Panc1 (cell line): ENCODE data around the gene GPX3. TPM values are rescaled to one million over a fixed set of nuclear protein-coding genes. Genes with fewer than 3 reads are reported as not detected.

Experiments used
- ATAC-seq: fragments of 200-7000 bp; cut with Tn5 transposase; 2 replicates; pipeline ENCODE4 v1.9.1; 2020; ENCODE audit warnings: mild to moderate bottlenecking, moderate library complexity
- BruUV-seq: library from RNA; stranded (reverse); fragments of 400-500 nt; replicated peaks from 2 replicates; lab custom pipeline; 2021; lab: Mats Ljungman, UMichigan
- CTCF ChIA-PET: fragments of 300-600 bp; sonication (Branson Sonifier 250); formaldehyde crosslinking; loops from one replicate; lab custom pipeline; 2022; ENCODE audit warnings: antibody characterized with exemption; lab: Charles Lee
- POLR2A ChIA-PET: fragments of 300-600 bp; sonication (Branson Sonifier 250); formaldehyde crosslinking; loops from one replicate; lab custom pipeline; 2022; ENCODE audit warnings: antibody characterized with exemption; lab: Charles Lee
- DNase-seq: peaks from one replicate; pipeline ENCODE4 v3.0.0-alpha.2; 2010; ENCODE audit warnings: low read depth, low spot score
- H3K27ac ChIP-seq: 2 replicates; pipeline ENCODE4 v1.5.1; 2011; ENCODE audit warnings: mild to moderate bottlenecking, low read length, inconsistent platforms
- H3K27me3 ChIP-seq: fragments of 200-500 bp; sonication (Bioruptor generic); 2 replicates; pipeline ENCODE4 v1.6.0; 2014; ENCODE audit warnings: low read length, inconsistent platforms; ENCODE audit not compliant: control insufficient read depth, insufficient read depth
- H3K36me3 ChIP-seq: fragments of 200-500 bp; sonication (Bioruptor generic); 2 replicates; pipeline ENCODE4 v1.5.1; 2014; ENCODE audit warnings: inconsistent platforms, mild to moderate bottlenecking, low read length, moderate library complexity; ENCODE audit not compliant: control insufficient read depth, insufficient read depth
- H3K4me1 ChIP-seq: 2 replicates; pipeline ENCODE4 v1.5.1; 2011; ENCODE audit warnings: inconsistent platforms, mild to moderate bottlenecking, low read length, moderate library complexity; ENCODE audit not compliant: control insufficient read depth, insufficient read depth
- H3K4me3 ChIP-seq, 2 experiments: 2 replicates each; pipeline ENCODE4 v1.5.1; 2011 to 2012; ENCODE audit warnings: low read depth in 2 of 2, low read length in 2 of 2, mild to moderate bottlenecking in 2 of 2, inconsistent platforms in 1 of 2, moderate library complexity in 1 of 2
- H3K9me3 ChIP-seq: fragments of 200-500 bp; sonication (Bioruptor generic); 2 replicates; pipeline ENCODE4 v1.5.1; 2014; ENCODE audit warnings: low read depth, mild to moderate bottlenecking, inconsistent platforms, low read length, moderate library complexity; ENCODE audit not compliant: control insufficient read depth, insufficient read depth
- CTCF ChIP-seq: fragments of 450-650 bp; IDR thresholded peaks from 2 replicates; pipeline ENCODE4 v1.5.1; 2017; ENCODE audit warnings: mild to moderate bottlenecking
- POLR2AphosphoS5 ChIP-seq: IDR thresholded peaks from 2 replicates; pipeline ENCODE4 v1.6.1; 2012; ENCODE audit warnings: mild to moderate bottlenecking, low read depth, low read length, moderate library complexity
- SIN3A ChIP-seq: IDR thresholded peaks from 2 replicates; pipeline ENCODE4 v1.6.1; 2012; ENCODE audit warnings: low read depth, mild to moderate bottlenecking, low read length, moderate library complexity, borderline replicate concordance; ENCODE audit not compliant: insufficient read depth
- TCF7L2 ChIP-seq: IDR thresholded peaks from 2 replicates; pipeline ENCODE4 v1.6.1; 2011; ENCODE audit warnings: mild to moderate bottlenecking, low read depth, low read length, inconsistent platforms
- in situ Hi-C: cut with HindIII; loops from 2 replicates; pipeline ENCODE4 v1.10.0; 2016; ENCODE audit warnings: low sequenced_read_pairs, low pct_unique_long_range_greater_than_20kb
- intact Hi-C: fragments of 100-400 bp; cut with micrococcal nuclease; formaldehyde crosslinking; loops from one replicate; pipeline ENCODE4 v1.10.0; 2022; ENCODE audit not compliant: unreplicated experiment
- total RNA-seq: library from RNA; stranded (reverse); gene quantifications from one replicate; pipeline ENCODE4 v1.2.1, GENCODE V29; 2021; ENCODE audit not compliant: unreplicated experiment
- TF ChIP-seq, protein P1 (sequence below), 2 experiments: IDR thresholded peaks; 2 replicates each; pipeline ENCODE4 v1.6.1; 2011 to 2012; ENCODE audit warnings: low read depth in 2 of 2, control low read depth in 1 of 2, low read length in 1 of 2, mild to moderate bottlenecking in 1 of 2, moderate library complexity in 1 of 2; ENCODE audit not compliant: insufficient read depth in 1 of 2

GPX3 gene
- total RNA-seq, 1 experiment from 2014 or later: 8.5 TPM

GRCh38 chr5:151023047-151023615 is 2.7 kb downstream of the GPX3 start:
- CTCF ChIA-PET: no interaction called here
- TF ChIP-seq, protein P1, sequence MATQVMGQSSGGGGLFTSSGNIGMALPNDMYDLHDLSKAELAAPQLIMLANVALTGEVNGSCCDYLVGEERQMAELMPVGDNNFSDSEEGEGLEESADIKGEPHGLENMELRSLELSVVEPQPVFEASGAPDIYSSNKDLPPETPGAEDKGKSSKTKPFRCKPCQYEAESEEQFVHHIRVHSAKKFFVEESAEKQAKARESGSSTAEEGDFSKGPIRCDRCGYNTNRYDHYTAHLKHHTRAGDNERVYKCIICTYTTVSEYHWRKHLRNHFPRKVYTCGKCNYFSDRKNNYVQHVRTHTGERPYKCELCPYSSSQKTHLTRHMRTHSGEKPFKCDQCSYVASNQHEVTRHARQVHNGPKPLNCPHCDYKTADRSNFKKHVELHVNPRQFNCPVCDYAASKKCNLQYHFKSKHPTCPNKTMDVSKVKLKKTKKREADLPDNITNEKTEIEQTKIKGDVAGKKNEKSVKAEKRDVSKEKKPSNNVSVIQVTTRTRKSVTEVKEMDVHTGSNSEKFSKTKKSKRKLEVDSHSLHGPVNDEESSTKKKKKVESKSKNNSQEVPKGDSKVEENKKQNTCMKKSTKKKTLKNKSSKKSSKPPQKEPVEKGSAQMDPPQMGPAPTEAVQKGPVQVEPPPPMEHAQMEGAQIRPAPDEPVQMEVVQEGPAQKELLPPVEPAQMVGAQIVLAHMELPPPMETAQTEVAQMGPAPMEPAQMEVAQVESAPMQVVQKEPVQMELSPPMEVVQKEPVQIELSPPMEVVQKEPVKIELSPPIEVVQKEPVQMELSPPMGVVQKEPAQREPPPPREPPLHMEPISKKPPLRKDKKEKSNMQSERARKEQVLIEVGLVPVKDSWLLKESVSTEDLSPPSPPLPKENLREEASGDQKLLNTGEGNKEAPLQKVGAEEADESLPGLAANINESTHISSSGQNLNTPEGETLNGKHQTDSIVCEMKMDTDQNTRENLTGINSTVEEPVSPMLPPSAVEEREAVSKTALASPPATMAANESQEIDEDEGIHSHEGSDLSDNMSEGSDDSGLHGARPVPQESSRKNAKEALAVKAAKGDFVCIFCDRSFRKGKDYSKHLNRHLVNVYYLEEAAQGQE (IDR thresholded peaks at IDR 0.05; ENCODE audit: insufficient read depth in 1 of 2, low read depth in 2 of 2, low read length in 1 of 2): no peak
- TF ChIP-seq SIN3A (no peak), CTCF (no peak), POLR2AphosphoS5 (no peak), TCF7L2 (no peak)
- Histone ChIP-seq H3K27ac (no peak overlapping the region), H3K9me3 (no peaks in the 10 kb centered on the region), H3K36me3 (no peaks in the 10 kb centered on the region), H3K4me1 (0 out of 2 replicates have a peak, but pooled peaks cover 2% of the 10 kb centered on the region), H3K4me3 (no peak overlapping the region), H3K27me3 (no peaks in the 10 kb centered on the region)
- in situ Hi-C loops (no loop called here), intact Hi-C loops (no loop called here)
- no TSS peak for BruUV-seq
- no peak for DNase-seq
- no peak for ATAC-seq
- POLR2A ChIA-PET: no interaction called here

- Histone ChIP-seq H3K27ac (no peak overlapping the region), H3K36me3 (no peaks in the 10 kb centered on the region), H3K27me3 (no peaks in the 10 kb centered on the region), H3K4me1 (0 out of 2 replicates have a peak, but pooled peaks cover 2% of the 10 kb centered on the region), H3K9me3 (no peaks in the 10 kb centered on the region), H3K4me3 (no peak overlapping the region)
- in situ Hi-C loops: no loop called here
- ChIA-PET CTCF (no interaction called here), POLR2A (no interaction called here)
- ATAC-seq (no peak), DNase-seq (no peak)
- TF ChIP-seq TCF7L2: no peak
- TF ChIP-seq POLR2AphosphoS5: no peak
- TF ChIP-seq SIN3A: no peak
- TF ChIP-seq, protein P1 (IDR thresholded peaks at IDR 0.05; ENCODE audit: insufficient read depth in 1 of 2, low read depth in 2 of 2, low read length in 1 of 2): no peak
- TF ChIP-seq CTCF: no peak
- no TSS peak for BruUV-seq
- intact Hi-C loops: no loop called here
These were observed 3.3 kb downstream of the GPX3 start for GRCh38 chr5:151023651-151024050.
